Measurements from ENCODE around the gene OBP2A. TPM values are rescaled to one million over a fixed set of nuclear protein-coding genes. Genes with fewer than 3 reads are reported as not detected.
"Not testable (repeated sequence)": the region's sequence is repeated elsewhere in the genome, so short reads cannot be mapped to it uniquely, and the experiment has no call there.

The OBP2A gene
- total RNA-seq, 2 donors from 2014 or later = not detected

DNA sequence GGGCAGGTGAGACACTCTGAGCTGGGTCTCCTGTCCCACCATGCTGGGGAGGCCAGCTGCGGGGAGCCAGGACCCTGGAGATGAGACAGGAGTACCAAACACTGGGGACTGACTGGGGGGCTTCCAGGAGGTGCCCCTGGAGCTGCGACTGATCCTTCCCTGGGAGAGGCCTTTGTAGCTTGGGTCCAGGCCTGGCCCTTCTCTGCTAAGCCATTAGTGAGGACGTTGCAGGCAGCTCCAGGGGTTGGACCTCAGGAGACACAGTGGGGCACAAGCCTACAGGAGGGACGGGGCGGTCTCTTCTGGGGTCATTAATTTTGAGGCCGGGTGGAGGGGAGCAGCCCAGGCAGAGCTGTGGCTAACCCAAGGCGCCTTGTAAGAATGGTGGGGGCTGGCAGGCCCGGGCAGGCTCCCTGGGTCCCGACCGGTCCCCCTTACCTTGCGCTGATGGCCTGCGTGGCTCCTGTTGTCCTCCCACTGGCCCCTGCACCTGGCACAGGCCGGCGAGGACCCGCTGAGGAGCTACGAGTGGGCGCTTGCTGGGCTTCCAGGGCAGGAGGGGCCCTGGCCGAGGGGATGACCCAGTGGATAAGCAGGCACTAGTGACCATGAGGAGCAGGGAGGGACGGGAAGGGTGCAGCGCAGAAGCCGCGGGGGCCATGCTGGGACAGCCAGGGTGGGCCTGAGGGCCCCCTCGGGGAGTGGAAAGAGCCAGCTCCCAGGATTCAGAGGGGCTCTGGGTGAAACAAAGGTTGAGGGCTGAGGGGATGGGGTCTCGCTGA lies 40.3 kb upstream of the OBP2A start:
- ATAC-seq (no peak), DNase-seq (ENCODE audit: low spot score) (peak; percentile 52)
- no peak overlapping the region for H3K27ac Mint-ChIP-seq
- H3K27me3 Mint-ChIP-seq = peaks cover 0 to 2% of the 10 kb centered on the region in 2 donors
- H3K4me1 Mint-ChIP-seq (ENCODE audit: low read depth in 2 of 2) = peaks cover 6 to 12% of the 10 kb centered on the region in 2 donors
- peaks cover 8% of the 10 kb centered on the region for H3K36me3 Mint-ChIP-seq
- H3K4me3 Mint-ChIP-seq = no peak overlapping the region
- peaks cover 6% of the 10 kb centered on the region for H3K9me3 Mint-ChIP-seq

DNA sequence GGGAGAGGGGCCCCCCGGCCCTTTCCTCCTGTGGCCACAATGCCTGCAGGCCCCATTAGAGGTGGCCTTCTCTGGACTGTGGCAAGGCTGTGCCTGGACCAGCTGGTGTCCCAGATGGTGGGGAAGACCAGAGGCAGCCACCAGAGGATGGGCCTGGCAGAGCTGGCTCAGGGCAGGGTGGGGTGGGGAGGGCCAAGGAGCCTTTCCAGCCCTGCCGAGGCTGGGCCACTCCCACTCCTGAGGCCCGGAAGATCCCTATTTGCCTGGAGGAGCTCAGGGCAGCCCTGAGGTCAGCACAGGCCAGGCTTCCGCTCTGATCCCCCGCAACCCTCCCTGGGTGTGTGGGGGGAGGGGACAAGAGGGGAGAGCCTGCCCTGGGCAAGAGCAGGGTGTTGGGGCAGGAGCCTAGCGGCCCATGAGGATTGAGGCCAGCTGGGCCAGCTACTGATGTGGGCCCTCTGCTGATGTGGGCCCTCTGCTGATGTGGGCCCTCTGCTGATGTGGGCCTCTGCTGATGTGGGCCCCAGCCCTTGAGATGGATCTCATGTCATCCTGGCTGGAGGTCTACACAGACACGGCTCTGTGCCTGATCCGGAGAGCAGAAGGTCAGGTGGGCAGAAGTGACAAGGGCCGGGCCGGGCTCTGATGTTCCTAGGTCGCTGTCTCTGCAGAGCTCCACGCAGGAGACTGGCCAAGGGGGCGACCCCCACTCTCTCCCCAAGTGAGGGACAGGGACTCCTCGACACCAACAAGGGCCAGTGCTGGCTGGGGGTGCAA lies 39.4 kb upstream of the OBP2A start:
- Mint-ChIP-seq H3K4me3 (no peak overlapping the region), H3K9me3 (peaks cover 6% of the 10 kb centered on the region), H3K27ac (no peak overlapping the region), H3K4me1 (ENCODE audit: low read depth in 2 of 2) (peaks cover 12 to 13% of the 10 kb centered on the region in 2 donors), H3K36me3 (peaks cover 8% of the 10 kb centered on the region), H3K27me3 (peaks cover 0 to 2% of the 10 kb centered on the region in 2 donors)
- ATAC-seq (peak in 1 of 2 donors; percentile 5), DNase-seq (ENCODE audit: low spot score) (peak; percentile 54)

DNA sequence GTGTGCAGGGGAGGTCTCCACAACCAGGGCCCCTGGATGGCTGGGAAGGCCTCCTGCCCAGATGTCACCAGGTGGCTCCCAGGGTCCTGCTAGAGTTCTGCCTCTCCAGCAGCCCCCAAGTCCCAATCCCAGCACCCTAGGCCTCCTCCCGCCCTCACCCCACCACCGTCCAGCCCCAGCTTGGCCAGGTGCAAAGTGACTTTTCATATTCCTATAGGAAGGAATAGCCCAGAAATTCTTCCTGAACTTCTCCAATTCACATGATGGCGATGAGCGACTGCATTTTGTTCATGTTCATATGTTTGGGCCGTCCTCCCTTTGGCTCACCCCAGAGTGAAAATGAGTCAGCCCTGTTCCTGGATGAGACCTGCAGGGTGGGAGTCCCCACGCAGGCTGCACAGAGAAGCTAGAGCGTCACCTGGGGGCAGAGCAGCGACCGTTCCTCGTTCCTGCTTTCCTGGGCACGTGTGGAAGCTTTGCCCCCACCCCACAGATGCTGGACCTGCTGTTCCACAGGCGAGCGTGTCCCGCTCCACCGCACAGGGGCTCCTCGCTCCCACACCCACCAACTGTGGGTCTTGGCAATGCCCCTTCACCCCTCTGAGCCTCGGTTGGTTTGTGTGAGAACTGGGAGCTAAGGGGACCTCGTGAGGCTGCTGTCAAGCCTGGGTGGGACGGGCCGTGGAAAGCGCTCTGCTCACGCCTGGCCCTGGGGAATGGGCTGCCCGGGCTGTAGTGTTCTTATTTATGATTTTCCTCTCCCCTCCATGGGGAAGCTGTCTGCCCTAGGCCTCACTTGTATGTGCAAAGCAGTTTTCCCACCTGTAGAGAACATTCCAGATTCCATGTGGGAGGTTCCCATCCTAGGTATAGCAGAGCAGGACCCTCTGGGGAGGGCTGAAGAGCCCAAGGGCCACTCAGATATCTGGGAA lies 38.6 kb upstream of the OBP2A start:
- Mint-ChIP-seq H3K27ac (no peak overlapping the region), H3K4me3 (no peak overlapping the region), H3K9me3 (peaks cover 6% of the 10 kb centered on the region), H3K4me1 (ENCODE audit: low read depth in 2 of 2) (peaks cover 10 to 12% of the 10 kb centered on the region in 2 donors), H3K27me3 (peaks cover 0 to 2% of the 10 kb centered on the region in 2 donors), H3K36me3 (peaks cover 8% of the 10 kb centered on the region)
- DNase-seq (ENCODE audit: low spot score) = peak; percentile 10
- ATAC-seq = peak in 1 of 2 donors; percentile 2

DNA sequence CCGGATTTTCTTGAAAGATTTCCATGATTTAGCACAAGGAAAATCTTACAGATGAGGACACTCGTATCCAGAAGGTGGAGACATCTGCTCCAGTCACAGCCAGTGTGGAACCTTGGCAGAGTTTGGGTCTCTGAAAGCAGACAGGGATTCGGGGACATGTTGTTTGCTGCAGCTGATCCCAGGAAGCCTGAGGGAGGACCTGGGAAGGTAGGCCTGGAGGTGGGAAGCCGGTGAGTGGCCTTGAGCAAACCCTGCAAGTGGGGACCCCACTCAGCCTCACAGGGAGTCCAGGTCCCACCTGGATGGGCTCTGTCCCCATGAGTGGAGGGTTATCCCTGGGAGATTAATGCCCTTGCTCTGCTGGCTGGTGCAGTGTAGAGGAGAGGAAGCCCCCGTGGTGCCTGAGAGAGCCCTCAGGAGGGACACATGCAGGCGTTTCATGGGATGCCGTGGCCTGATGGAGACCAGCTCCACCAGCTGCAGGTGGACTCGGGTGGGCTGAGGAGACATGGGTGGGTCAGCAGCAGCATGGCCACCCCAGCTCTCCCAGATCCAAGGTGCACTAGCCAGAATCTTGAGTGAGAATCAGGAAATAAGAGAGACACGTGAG lies 37.6 kb upstream of the OBP2A start:
- Mint-ChIP-seq H3K4me1 (ENCODE audit: low read depth in 2 of 2) (peaks cover 7 to 12% of the 10 kb centered on the region in 2 donors), H3K9me3 (peaks cover 6% of the 10 kb centered on the region), H3K27me3 (peaks cover 0 to 2% of the 10 kb centered on the region in 2 donors), H3K36me3 (peaks cover 8% of the 10 kb centered on the region), H3K27ac (no peak overlapping the region), H3K4me3 (no peak overlapping the region)
- ATAC-seq (no peak), DNase-seq (ENCODE audit: low spot score) (peak; percentile 8)

DNA sequence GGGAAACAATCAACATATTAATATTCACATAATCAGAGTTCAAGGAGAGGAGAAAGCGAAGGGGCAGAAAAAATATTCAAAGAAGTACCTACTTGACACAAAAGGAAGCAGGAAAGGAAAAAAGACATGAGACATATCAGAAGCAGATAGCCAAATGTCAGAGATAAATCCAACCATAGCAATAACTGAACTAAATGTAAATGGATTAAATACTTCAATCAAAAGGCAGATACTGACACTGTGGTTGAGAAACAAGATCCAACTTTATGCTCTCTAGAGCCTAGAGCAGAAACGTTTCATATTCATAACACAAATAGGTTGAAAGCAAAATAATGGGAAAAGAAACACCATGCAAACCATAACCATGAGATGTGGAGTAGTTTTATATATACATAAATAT lies 36.5 kb upstream of the OBP2A start:
- H3K27ac Mint-ChIP-seq = no peak overlapping the region
- peaks cover 6 to 12% of the 10 kb centered on the region in 2 donors for H3K4me1 Mint-ChIP-seq (ENCODE audit: low read depth in 2 of 2)
- peaks cover 0 to 2% of the 10 kb centered on the region in 2 donors for H3K27me3 Mint-ChIP-seq
- peaks cover 8% of the 10 kb centered on the region for H3K36me3 Mint-ChIP-seq
- H3K9me3 Mint-ChIP-seq = peaks cover 6% of the 10 kb centered on the region
- DNase-seq (ENCODE audit: low spot score) (no peak), ATAC-seq (no peak)
- H3K4me3 Mint-ChIP-seq = no peak overlapping the region

GRCh38 chr9:135512241-135512603 lies 33.7 kb upstream of the OBP2A start:
- H3K4me1 Mint-ChIP-seq (ENCODE audit: low read depth in 2 of 2) = peaks cover 4 to 12% of the 10 kb centered on the region in 2 donors
- H3K9me3 Mint-ChIP-seq = peaks cover 6% of the 10 kb centered on the region
- peaks cover 8% of the 10 kb centered on the region for H3K36me3 Mint-ChIP-seq
- DNase-seq (ENCODE audit: low spot score) (no peak), ATAC-seq (no peak)
- peaks cover 0 to 2% of the 10 kb centered on the region in 2 donors for H3K27me3 Mint-ChIP-seq
- H3K27ac Mint-ChIP-seq = no peak overlapping the region
- H3K4me3 Mint-ChIP-seq = no peak overlapping the region

DNA sequence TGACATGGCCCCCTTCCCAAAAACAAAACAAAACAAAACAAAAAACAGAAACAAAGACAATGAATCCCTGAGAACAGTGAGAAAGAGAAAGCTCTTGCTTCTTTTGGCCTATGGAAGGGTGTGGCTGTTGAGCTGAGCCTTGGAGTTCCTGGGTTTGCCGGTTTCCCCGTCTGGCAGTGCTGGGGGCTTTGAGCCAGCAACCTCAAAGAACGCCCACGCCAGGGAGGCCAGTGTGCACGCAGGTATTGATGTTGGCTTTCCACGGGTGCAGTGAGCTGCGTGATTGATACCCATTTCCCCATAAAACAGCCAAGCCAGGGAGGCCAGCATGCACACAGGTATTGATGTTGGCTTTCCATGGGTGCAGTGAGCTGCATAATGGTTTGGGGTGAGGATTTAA lies 33.0 kb upstream of the OBP2A start:
- Mint-ChIP-seq H3K27me3 (peaks cover under 1 to 5% of the 10 kb centered on the region in 2 donors), H3K27ac (no peak overlapping the region), H3K36me3 (peaks cover 8% of the 10 kb centered on the region), H3K9me3 (peaks cover 6% of the 10 kb centered on the region), H3K4me3 (no peak overlapping the region), H3K4me1 (ENCODE audit: low read depth in 2 of 2) (peaks cover 4 to 12% of the 10 kb centered on the region in 2 donors)
- ATAC-seq (no peak), DNase-seq (ENCODE audit: low spot score) (no peak)

DNA sequence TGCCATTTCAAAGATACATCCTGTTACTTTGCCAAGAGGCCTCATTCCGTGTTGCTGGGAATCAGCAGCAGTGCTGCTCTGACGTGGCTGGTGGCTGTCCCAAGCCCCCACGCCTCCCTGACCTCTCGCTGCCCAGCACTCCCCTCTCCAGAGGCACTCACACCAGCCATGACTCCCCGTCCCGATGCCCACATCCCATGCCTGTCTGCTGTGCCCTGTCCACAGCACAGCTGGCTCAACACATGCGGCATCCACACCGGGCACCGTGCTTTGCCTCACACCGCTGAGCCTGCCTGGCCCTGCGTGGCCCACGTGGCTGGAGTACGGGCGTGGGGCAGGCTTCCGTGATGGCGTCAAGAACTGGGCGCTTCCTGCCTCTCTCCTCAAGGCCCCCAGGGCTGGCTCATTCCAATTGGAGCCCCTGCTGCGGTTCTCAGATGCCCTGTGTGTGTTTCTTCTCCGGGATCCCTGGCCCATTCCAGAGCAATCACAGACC lies 32.5 kb upstream of the OBP2A start:
- H3K27me3 Mint-ChIP-seq = peaks cover 6 to 9% of the 10 kb centered on the region in 2 donors
- no peak for ATAC-seq

GRCh38 chr9:135513906-135514305 lies 32.0 kb upstream of the OBP2A start:
- H3K27ac Mint-ChIP-seq; DNase-seq (ENCODE audit: low spot score); H3K9me3 Mint-ChIP-seq; ATAC-seq; H3K36me3 Mint-ChIP-seq; H3K4me3 Mint-ChIP-seq: not testable (repeated sequence)
- peaks cover 4 to 12% of the 10 kb centered on the region in 2 donors for H3K4me1 Mint-ChIP-seq (ENCODE audit: low read depth in 2 of 2)
- H3K27me3 Mint-ChIP-seq = peaks cover 9 to 13% of the 10 kb centered on the region in 2 donors

More for the DNA sequence above, 32.5 kb upstream of the OBP2A start:
- no peak overlapping the region for H3K4me3 Mint-ChIP-seq
- H3K27ac Mint-ChIP-seq = no peak overlapping the region
- peaks cover 8% of the 10 kb centered on the region for H3K36me3 Mint-ChIP-seq
- DNase-seq (ENCODE audit: low spot score) = no peak
- H3K4me1 Mint-ChIP-seq (ENCODE audit: low read depth in 2 of 2) = peaks cover 4 to 12% of the 10 kb centered on the region in 2 donors
- H3K9me3 Mint-ChIP-seq = peaks cover 6% of the 10 kb centered on the region

GRCh38 chr9:135514342-135515082 lies 31.4 kb upstream of the OBP2A start:
- H3K4me3 Mint-ChIP-seq = no peak overlapping the region
- peaks cover 1% of the 10 kb centered on the region for H3K9me3 Mint-ChIP-seq
- H3K27me3 Mint-ChIP-seq = peaks cover 14% of the 10 kb centered on the region in 2 donors
- no peaks in the 10 kb centered on the region for H3K36me3 Mint-ChIP-seq
- DNase-seq (ENCODE audit: low spot score) (no peak), ATAC-seq (no peak)
- H3K27ac Mint-ChIP-seq = no peak overlapping the region
- peaks cover 4 to 12% of the 10 kb centered on the region in 2 donors for H3K4me1 Mint-ChIP-seq (ENCODE audit: low read depth in 2 of 2)

DNA sequence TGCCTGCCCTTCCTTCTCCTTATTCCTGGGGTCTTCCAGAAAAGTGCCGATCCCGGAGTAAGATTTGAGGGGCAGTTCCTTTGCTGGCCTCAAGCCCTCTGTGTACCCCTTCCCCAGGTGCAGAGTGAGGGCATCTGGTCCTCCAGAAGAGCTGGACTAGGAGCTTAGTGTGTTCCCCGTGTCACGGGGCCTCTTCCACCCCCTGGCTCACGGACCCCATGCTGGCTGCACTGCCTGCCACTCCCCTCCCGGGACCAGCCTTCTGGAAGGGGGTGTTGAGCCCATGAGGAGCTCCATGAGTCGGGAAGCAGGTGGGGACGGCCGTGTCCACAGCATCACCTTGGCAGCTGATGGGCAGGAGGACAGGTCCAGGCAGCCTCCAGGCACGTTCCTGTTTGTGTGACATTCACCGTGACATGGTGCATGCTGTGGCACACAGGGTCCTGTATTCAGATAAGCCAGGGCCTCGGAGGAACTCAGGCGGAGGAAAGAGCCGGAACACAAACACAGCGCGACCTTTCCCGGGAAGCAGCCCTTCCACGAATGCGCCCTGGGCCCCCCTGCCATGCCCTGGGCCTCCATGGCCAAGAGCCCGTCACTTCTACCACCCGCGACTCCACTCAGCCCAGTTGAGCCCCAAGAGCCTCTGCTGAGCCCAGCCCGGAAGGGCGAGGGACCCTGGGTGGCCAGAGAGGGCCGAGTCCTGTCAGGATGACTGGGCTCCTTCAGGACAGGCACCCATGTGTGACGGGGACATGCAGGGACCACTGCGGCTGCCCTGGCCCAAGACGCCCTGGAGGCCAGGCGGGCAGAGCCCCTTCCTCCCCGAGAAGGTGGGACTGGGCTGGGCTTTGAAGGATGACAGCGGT lies 30.6 kb upstream of the OBP2A start:
- ATAC-seq (peak in 1 of 2 donors; percentile 17), DNase-seq (ENCODE audit: low spot score) (no peak)
- no peaks in the 10 kb centered on the region for H3K9me3 Mint-ChIP-seq
- H3K36me3 Mint-ChIP-seq = no peaks in the 10 kb centered on the region
- H3K27me3 Mint-ChIP-seq = peaks cover 20 to 21% of the 10 kb centered on the region in 2 donors
- peaks cover 4 to 12% of the 10 kb centered on the region in 2 donors for H3K4me1 Mint-ChIP-seq (ENCODE audit: low read depth in 2 of 2)
- H3K27ac Mint-ChIP-seq = no peak overlapping the region
- no peak overlapping the region for H3K4me3 Mint-ChIP-seq

All from natural killer cell treated with Interleukin-12 subunit alpha and Interleukin-12 subunit beta and Interleukin-15 and Interleukin-18, amount 100 ng/mL, for 72 hours (primary cell).